Stimulated activated CD4-positive, alpha-beta T cell treated with anti-CD3 and anti-CD28 coated beads, Interleukin-2, amount 100 ng/mL, for 24 hours (primary cell): ENCODE data around the gene STX1A.
A peak's percentile ranks its signal among the peaks of the same experiment; 100 is the strongest.

Experiments used
- DNase-seq, 2 donors: peaks; one replicate each; pipeline ENCODE4 v3.0.0-alpha.2; 2020

The STX1A gene

DNA sequence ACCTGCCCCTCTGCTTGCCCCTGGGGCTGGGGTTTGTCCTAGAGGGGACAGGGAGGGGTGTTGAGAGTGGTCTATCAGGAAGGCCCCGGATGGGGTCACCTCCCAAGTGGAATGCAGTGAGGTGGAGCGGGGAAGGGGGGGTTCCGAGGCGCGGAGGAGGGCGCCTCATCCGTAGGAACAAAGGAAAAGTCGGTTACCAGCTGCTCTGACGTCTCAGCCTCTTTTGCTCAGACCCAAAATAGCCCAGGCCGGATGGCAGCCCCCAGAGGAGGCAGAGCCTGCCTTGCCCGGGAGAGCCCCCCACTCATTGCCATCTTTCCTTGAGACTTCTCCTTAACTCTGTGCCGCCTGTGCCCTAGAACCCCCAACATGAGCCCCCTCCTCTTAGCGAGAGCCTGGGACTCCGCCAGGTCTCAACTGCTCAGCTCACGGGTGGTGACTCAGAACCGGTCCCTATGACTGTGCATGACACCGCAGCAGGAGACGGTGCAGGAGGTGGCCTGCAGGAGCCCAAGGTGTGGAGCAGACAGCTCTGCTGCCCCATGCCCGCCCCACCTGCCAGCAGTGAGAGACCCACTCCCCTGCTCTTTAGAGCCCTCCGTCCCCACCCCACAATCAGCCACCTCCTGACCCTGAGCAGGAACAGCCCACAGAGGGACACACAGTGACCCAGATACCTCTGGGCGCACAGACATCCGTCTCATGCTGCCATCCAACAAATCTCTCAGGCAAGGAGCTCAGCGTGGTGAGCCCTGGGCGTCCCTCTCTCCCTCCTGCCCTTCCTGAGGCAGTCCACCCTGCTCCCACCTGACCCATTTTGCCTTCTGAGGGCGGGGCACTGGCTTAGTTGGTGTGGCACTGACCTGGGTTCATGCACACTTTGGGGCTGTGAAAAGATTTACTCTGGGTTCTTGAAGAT lies 13.1 kb downstream of the STX1A start:
- peak; percentile 49 to 54 for DNase-seq

DNA sequence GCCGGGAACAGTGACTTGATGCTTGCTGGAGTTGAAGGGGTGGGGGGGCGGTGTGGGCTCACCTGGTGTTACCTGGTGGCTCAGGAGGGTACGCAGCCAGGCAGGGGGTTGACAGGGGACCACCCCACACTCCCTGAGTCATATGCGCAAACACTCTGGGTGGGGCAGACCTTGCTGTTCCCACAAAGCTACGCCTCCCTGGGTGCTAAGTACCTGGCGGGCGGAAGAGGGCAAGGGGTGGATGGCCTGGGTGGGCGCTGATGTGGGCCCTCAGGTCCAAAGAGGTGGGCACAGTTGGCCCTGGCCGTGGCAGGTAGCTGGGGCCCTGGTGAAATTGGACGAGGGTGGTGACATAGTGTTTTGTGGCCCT lies 13.9 kb downstream of the STX1A start:
- no peak for DNase-seq

DNA sequence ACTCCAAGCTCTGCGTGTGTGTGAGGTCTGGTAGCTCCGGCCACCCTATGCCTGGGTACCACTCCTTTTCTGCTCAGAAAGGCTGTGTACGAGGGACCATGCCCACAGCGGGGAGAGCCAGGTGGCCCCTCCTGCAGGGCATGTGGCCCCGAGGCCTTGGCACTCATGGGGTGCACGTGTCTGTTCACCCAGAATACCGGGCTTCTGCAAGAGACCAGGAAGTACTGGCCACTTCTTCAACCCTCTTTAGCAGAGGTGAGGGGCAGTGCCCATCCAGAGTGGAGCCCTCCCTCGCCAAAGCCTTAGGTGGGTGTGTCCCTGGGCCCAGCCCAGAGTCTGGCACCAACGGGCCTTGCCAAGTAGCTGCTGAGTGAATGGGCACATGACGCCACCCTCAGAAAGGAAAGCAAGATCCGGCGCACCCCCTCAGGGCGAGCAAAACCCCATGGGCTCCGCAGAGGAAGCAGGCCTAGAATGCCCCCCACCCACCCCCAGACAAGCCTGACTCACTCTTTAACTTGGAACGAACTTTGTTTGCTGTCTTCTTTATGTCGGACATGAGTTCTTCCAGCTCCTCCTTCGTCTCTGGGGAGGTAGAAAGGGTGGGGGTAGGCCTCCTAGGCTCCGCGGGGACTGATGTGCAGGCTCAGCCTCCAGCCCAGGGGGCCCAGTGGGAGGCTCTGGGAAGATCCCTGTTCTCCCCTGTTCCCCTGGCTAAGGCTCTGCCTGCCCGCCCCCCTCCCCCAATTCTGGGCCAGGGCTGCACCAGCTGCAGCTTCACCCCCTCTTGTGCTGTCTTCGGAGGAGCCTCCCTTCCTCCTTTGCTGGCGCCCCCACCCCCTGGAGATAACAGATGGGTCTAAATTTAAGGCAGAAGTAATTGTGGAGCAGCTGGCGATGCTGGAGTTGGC lies 14.6 kb downstream of the STX1A start:
- no peak for DNase-seq

DNA sequence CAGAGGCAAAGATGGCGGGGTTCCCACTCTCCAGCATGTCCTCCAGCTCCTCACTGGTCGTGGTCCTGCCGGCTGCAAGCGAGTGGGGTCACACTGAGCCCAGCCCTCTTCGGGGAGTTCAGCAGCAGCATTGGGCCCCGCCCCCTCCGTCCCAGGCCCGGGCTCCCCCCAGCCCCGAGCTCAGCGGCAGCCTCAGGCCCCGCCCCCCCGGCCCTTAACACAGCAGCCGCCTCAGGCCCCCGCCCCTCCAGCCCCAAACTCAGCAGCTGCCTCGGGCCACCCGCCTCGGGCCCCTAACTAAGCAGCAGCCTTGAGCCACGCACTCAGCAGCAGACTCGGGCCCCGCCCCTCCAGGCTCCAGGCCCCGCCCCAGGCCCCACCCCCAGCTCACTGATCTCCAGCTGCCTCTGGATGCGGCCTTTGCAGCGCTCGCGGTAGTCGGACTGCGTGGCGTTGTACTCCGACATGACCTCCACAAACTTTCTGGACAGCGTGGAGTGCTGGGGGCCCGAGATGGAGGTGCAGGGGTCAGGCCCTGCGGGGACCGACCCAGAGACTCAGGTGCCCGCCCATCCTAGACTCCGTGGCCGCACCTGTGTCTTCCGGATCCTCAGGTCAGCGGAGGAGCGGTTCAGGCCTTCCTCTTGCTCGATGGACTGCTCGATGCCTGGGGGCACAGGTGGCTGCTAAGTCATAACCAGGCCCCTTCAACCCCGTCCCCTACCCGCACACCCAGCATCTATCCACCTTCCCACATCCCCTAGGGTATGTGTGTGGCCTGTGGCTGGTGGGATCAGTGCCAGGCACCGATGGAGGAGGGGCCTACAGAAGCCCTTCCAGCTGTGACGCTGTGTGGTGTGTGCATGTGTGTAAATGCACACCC lies 15.5 kb downstream of the STX1A start:
- DNase-seq = peak; percentile 48 to 59

DNA sequence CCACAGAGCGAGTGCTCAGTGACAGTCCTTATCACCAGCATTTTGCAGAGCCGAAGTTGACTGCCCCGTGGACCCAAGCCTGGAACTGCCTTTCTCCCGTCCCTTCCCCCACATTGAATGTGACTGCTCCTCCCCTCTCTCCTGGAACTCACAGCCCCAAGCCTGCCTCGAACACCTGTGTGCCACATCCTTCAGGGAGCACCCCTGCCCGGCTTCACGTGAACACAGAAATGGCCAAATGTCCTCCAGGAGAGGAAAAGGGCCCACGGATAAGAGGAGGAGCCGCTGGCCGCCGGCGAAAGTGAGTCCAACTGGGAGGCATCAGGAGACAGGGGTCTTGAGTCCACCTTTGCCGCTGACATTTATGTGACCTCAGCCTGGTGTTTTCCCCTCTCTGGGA lies 16.2 kb downstream of the STX1A start:
- no peak for DNase-seq

DNA sequence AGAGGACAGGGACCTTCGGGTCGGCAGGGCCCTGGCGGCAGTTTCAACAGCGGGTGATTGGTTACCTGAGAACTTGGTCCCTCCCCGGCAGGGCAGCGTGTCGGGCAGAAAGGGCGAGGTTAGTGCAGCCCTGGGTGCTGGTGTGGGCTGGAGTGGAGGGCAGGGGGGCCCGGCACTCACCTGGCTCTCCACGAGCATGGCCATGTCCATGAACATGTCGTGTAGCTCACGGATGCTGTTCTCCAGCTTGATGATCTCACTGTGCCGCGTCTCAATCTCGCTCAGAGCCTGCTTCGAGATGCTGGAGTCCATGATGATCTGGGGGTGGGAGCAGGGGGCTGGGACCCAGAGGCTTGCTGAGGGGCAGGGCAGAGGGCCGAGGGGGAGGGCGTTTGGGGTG lies 16.8 kb downstream of the STX1A start:
- DNase-seq = no peak

DNA sequence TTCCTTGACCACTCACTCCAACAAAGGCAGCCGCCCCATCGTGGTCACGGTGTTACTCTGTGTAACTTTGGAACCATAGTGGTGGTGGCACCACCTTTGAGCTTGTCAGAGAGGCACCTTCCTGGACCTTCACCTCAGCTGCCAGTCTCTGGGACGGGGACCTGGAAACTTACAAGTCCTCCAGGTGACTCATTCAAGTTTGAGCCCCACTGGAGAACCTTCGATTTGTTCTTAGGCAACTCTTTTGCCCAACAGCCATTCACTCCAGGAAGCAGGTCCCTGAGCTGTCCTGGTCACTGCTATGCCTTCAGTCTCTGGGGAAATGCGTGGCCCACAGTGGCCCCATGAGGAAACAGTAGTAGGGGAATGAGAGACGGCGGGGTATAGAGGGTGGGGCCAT lies 17.2 kb downstream of the STX1A start:
- DNase-seq = no peak

DNA sequence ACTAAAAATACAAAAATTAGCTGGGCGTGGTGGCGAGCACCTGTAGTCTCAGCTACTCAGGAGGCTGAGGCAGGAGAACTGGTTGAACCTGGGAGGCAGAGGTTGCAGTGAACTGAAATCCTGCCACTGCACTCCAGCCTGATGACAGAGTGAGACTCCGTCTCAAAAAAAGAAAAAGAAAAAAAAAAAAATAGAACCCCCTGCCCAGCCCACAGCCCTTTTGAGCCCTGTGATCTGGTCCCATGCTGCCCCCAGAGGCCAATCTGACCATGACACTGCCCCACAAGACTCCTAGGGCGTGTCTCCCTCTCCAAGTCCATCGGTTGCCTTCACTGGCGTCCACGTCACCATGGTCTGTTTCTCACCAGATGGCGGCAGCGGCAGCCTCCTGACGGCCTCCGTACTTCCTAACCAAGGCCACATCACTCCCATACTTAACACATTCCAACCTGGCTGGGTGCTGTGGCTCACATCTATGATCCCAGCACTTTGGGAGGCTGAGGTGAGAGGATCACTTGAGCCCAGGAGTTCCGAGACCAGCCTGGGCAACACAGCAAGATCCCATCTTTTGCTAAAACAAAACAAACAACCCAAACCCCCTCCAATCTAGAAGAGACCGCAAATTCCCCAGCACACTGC lies 18.0 kb downstream of the STX1A start:
- peak; percentile 38 to 47 for DNase-seq

DNA sequence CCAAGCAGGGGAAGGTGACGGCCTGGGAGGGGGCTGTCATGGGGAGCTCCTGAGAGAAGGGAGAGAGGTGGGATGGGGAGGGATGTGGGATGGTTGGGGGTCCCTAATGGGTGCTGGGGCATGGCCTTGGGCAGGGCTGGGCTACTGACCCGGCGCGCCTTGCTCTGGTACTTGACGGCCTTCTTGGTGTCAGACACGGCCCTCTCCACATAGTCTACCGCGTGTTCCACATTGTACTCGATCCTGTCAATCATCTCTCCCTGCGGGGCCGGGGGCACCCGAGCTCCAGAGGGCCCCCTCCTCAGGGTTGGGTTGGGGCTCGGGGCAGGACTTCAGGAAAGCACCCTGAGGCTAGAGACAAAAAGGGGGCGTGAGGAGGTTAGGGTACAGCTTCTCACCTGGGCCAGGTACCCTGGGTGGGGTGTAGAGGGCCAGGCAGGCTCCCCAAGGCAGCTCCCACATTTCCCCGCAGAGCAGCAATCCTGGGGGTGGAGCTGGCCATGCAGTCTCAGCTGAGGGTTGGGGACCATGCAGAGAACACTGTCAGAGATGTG lies 18.8 kb downstream of the STX1A start:
- no peak for DNase-seq

DNA sequence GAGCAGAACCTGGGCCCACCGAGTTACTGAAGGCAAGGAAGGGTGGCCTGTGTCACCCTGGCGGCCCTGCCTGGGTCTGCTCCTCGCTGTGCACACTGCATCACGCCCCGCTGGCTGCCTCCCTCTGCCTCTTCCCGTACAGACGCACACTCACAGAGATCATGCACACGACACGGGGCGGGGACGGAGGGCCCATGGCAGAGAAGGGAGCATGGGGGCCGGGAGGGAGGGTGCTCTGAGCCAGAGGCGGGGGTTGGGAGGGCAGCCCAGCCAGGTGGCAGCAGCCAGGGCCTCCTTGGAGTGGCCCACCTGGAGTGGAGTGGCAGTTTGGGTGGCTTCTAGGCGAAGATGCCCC lies 19.4 kb downstream of the STX1A start:
- no peak for DNase-seq

DNA sequence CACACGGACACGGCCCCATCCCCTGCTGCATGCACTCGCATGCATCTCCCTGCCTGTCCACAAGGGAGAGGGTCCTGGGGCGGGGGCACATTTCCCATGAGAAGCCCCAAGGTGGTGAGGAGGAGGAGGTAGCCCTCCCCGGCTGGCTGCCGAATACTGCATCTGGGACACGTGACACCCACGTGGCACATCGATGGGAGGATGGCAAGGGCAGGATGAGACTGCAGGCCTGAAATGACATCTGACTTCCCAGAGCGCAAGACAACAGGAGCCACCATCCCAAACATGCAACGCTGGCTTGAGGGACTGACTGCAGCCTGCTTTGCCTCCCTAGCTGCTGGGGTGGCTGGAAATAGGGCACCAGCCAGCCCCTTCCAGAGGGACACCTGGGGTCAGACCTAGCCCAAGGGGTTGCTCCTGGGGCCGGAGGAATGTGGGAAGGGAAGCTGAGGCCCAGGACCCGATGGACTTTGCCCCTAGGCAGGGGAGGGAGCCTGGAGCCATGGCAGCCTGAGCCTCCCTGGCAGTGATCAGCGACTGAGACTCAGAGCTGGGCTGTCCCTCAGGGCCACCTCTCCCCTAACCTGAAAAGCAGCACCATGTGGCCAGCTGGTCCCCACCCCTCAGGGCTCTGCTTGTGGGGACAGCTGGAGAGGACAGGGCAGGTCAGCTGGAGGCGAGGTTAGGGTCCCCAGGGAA lies 19.9 kb downstream of the STX1A start:
- DNase-seq = no peak

DNA sequence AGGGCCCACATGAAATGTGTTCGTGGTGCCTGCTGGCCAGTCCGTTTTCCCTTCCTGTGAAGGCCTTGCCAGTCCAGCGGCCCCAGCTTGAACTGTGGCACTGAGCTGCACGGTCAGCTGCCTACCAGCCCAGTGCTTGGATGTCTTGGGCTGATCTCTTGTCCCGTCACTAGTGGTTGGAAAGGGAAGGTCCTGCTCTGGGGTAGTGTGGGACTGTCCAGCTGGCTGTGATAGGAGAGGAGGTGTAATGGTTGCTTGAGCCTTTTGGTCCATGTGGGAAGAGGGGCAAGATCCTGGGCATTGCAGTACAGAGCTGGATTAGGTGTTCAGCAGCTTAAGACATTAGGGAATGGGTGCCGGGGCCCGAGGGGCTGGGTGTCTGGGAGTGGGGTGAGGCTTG lies 21.1 kb downstream of the STX1A start:
- no peak for DNase-seq

DNA sequence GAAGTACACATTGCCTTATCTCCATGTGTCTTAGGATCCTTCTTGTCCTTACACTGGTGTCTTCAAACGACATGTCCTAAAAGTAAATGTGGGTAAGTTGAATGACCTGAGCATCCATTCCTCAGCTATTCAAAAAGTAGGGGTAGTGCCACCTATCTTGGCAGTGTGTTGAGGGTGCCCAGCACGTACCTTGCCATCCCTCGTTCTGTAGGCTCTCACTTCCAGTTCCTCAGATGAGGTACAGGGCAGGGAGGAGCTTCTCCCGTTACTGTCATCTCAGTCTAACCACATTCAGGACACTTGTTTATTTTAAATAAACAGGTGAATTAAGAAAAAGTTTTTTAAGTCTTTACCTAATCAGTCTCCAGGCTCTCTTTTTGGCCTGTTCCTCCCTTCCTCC lies 23.1 kb downstream of the STX1A start:
- no peak for DNase-seq

DNA sequence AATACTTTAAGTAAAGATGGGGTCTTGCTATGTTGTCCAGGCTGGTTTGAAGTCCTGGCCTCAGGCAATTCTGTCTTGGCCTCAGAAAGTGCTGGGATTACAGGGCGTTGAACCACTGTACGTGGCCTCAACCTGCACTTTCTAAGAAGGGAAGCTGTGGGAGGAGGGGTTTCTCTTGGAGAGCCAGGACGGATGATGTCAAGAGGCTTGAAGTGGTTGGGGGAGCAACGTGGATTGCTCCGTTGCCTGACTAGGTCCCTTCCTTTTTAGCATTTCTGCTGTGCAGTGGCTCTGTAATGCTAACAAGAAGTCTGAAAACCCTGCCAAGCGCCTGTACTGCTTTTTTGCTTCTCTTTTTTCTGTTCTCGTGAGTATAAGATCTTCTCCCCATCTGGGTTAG lies 28.8 kb downstream of the STX1A start:
- no peak for DNase-seq

DNA sequence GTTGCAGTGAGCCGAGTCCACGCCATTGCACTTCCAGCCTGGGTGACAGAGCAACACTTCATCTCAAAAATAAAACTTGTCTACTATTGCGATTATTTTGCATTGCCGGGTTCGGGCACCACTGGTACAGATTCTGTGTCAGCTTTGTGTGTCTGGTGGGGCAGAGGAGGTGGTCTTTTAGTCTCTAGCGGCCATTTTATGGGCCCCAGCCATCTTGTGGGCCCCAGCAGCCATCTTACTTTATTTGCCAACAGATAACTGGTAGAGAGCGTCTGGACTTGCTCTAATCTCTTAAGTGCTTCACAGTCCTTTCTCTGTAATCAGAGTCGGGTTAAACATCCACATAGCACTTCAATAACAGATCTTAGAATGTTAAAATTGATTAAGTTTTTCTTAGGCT lies 31.2 kb downstream of the STX1A start:
- no peak for DNase-seq

DNA sequence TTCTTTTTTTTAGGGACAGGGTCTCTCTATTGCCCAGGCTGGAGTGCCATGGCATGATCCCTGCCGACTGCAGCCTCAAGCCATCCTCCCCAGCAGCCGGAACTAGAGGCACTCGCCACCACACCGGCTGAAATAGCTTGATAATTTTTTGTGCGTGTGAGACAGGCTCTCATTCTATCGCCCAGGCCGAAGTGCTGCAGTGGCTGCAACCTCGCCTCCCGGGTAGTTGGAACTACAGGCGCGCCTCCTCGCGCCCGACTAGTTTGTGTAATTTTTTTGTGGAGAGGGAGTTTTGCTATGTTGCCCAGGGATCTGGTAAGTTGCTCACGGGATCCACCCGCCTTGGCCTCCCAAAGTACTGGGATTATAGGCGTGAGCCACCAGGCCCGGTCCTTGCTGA lies 34.2 kb downstream of the STX1A start:
- no peak for DNase-seq

DNA sequence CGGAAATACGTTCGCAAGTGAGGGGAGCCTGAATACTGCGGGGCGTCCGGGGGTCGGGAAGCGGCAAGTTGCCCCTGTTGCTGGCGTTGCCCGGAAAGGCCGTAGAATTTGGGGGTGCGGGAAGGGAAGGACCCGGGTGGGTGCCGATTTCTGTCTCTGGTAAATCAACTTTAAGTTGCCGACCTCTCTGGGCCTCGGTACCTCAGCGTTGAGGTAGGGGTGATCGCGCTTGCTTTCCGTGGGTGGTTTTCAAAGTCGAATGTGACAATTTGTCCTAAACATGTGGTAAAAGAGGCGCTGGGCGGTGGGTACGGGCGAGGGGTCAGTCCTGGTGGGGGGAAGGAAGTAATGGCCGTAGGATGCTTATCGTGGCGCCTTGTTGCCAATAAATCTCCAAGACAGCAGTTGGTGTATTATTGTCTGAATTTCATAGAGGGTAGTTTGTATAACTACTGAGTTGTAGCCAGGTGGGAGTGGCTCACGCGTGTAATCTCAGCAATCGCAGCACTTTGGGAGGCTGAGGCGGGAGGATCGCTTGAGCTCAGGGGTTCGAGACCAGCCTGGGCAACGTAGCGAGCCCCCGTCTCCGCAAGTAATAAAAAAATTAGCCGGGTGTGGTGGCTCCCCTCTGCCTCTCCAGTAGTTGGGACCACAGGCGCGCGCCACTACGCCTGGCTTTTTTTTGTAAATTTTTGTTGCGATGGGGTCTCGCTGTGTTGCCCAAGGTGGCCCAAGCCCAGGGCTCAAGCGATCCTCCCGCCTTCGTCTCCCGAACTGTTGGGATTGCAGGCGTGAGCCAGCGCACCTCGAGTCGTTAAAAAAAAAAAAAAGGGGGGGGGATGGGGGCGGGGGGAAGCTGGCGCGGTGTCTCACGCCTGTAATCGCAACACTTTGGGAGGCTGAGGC lies 35.4 kb downstream of the STX1A start:
- DNase-seq = peak in 1 of 2 donors; percentile 31

DNA sequence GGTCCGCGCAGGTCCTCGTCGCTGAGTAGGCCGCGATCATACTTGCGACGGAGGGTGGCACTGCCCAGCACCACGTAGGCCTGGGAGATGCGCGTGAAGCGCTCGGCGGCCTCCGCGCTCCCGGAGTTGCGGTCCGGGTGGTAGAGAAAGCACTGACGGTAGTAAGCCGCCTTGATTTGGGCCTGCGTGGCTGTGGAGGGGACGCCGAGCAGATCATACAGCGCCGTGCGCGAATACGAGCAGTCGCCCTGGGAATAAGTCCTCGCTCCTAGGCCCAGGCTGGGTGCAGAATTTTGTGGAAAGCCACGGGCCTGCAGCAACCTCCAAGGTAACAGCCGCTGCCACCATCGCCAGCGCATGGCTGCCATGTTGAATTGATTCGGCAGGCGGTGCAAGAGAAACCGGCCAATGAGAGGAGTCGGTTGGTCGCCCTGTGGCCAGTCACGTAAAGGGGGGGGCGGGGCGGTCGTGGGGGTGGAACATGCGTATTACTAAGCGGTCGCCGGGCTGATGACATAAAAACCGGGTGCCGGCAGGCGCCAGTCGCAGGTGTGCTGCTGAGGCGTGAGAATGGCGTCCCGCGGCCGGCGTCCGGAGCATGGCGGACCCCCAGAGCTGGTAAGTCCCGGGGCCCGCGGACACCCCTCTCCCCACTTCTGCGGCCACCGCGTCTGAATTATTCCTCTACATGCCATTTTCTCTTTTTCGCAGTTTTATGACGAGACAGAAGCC lies 36.2 kb downstream of the STX1A start, which contains the start of the genes BUD23 and DNAJC30:
Gene BUD23, plus strand, starts transcription at position 542 of the 732 bp plus-strand sequence. Its CDS starts 29 bp downstream, at position 571.
Gene DNAJC30, minus strand, starts transcription at position 398 of the 732 bp plus-strand sequence. Its CDS starts 30 bp downstream, at position 368.
- DNase-seq = peak; percentile 98

DNA sequence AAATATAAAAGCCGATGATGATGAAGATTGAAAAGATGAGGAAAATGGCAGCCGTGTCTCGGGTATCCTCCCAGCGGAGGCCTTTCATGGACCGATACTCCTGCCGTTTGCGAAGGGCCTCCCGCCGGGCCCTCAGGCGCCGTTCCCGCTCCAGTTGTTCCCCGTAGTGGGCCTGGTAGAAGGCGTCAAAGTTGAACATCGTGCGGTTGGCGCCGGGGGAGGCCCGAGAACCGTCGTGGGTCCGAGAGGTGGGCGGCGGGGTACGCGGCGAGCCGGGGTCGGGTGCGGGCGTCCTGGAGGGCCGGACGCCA lies 36.8 kb downstream of the STX1A start:
- no peak for DNase-seq

DNA sequence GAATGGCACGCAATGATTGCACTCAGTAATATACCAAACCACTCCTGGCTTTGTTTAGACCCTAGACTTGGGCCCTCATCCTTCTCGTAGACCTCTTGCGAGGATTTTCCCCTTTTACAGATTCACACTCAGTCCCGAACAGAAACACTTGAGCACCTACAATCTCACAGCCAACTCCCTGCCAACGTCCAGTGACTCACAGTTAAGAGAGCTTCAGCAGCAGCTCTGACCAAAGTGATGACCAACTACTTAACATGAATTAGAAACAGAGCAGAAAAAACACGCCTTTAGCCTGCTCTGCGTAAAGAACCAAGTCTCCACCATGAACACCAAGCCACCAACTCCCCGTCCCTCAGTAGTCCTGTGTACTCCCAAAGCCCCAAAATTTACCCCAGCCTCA lies 38.4 kb downstream of the STX1A start:
- DNase-seq = no peak
